SK-N-SH (cell line): Measurements from ENCODE around the gene SF3B6. TPM values are rescaled to one million over a fixed set of nuclear protein-coding genes. Genes with fewer than 3 reads are reported as not detected.
A peak's percentile ranks its signal among the peaks of the same experiment; 100 is the strongest.

ENCODE experiments used
- CTCF ChIP-seq: fragments of 200-600 bp; sonication (generic); IDR thresholded peaks from 2 replicates; pipeline ENCODE4 v1.6.1; 2017; ENCODE audit warnings: antibody characterized with exemption, mild to moderate bottlenecking, moderate library complexity
- GABPA ChIP-seq: IDR thresholded peaks from 2 replicates; pipeline ENCODE4 v1.4.0; 2012; ENCODE audit warnings: low read depth, mild to moderate bottlenecking
- IRF3 ChIP-seq: fragments of 150-350 bp; IDR thresholded peaks from 2 replicates; pipeline ENCODE4 v1.6.1; 2016; ENCODE audit warnings: mild to moderate bottlenecking, low read depth, low read length
- MEF2A ChIP-seq: IDR thresholded peaks from 2 replicates; pipeline ENCODE4 v1.4.0; 2012; ENCODE audit warnings: low read depth, borderline replicate concordance
- MXI1 ChIP-seq: IDR thresholded peaks from 2 replicates; pipeline ENCODE4 v1.6.1; 2012; ENCODE audit warnings: mild to moderate bottlenecking, low read depth, low read length, improper control_type of control experiment
- NFIC ChIP-seq: IDR thresholded peaks from 2 replicates; pipeline ENCODE4 v1.4.0; 2012; ENCODE audit warnings: borderline replicate concordance
- PBX3 ChIP-seq: IDR thresholded peaks from 2 replicates; pipeline ENCODE4; 2012
- RAD21 ChIP-seq: IDR thresholded peaks from 2 replicates; pipeline ENCODE4 v1.6.1; 2012; ENCODE audit warnings: mild to moderate bottlenecking, low read length
- RFX5 ChIP-seq: IDR thresholded peaks from 2 replicates; pipeline ENCODE4 v1.6.1; 2012; ENCODE audit warnings: mild to moderate bottlenecking, improper control_type of control experiment, low read length
- RXRA ChIP-seq: IDR thresholded peaks from 2 replicates; pipeline ENCODE4 v1.4.0; 2012; ENCODE audit warnings: low read depth, mild to moderate bottlenecking, borderline replicate concordance
- SIN3A ChIP-seq: IDR thresholded peaks from 2 replicates; pipeline ENCODE4 v1.6.1; 2012; ENCODE audit warnings: low read depth, mild to moderate bottlenecking, low read length, moderate library complexity, borderline replicate concordance
- SMC3 ChIP-seq: IDR thresholded peaks from 2 replicates; pipeline ENCODE4 v1.6.1; 2012; ENCODE audit warnings: low read depth, low read length, improper control_type of control experiment
- TEAD4 ChIP-seq: IDR thresholded peaks from 2 replicates; pipeline ENCODE4 v1.4.0; 2012; ENCODE audit warnings: mild to moderate bottlenecking, borderline replicate concordance; ENCODE audit not compliant: insufficient read depth
- polyA plus RNA-seq, 3 experiments: library from polyadenylated mRNA; depleted of rRNA; stranded (reverse); fragments of >200 nt; gene quantifications; 2 replicates each; pipeline ENCODE4 v1.2.3, GENCODE V29; 2012
- TF ChIP-seq, protein P1 (sequence below): IDR thresholded peaks from 2 replicates; pipeline ENCODE4 v1.6.1; 2012; ENCODE audit warnings: mild to moderate bottlenecking, low read depth, low read length, moderate library complexity

The SF3B6 gene
- polyA plus RNA-seq, 1 of the 3 experiments (the other 2 are of a cell fraction) = 275 TPM

- TF ChIP-seq, protein P1, sequence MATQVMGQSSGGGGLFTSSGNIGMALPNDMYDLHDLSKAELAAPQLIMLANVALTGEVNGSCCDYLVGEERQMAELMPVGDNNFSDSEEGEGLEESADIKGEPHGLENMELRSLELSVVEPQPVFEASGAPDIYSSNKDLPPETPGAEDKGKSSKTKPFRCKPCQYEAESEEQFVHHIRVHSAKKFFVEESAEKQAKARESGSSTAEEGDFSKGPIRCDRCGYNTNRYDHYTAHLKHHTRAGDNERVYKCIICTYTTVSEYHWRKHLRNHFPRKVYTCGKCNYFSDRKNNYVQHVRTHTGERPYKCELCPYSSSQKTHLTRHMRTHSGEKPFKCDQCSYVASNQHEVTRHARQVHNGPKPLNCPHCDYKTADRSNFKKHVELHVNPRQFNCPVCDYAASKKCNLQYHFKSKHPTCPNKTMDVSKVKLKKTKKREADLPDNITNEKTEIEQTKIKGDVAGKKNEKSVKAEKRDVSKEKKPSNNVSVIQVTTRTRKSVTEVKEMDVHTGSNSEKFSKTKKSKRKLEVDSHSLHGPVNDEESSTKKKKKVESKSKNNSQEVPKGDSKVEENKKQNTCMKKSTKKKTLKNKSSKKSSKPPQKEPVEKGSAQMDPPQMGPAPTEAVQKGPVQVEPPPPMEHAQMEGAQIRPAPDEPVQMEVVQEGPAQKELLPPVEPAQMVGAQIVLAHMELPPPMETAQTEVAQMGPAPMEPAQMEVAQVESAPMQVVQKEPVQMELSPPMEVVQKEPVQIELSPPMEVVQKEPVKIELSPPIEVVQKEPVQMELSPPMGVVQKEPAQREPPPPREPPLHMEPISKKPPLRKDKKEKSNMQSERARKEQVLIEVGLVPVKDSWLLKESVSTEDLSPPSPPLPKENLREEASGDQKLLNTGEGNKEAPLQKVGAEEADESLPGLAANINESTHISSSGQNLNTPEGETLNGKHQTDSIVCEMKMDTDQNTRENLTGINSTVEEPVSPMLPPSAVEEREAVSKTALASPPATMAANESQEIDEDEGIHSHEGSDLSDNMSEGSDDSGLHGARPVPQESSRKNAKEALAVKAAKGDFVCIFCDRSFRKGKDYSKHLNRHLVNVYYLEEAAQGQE = no peak
- no peak; the same call in 1 of the 2 replicates for TF ChIP-seq RAD21
- no peak; the same call in 1 of the 2 replicates for TF ChIP-seq NFIC
- TF ChIP-seq IRF3 = no peak
- no peak for TF ChIP-seq PBX3
- TF ChIP-seq MEF2A = no peak
- TF ChIP-seq TEAD4 = peak; percentile 52; the same call in 1 of the 2 replicates
- peak; percentile 56; the same call in 1 of the 2 replicates for TF ChIP-seq RFX5
- peak; percentile 73 for TF ChIP-seq MXI1
- no peak for TF ChIP-seq RXRA
- TF ChIP-seq SMC3 = 0 out of 2 replicates have a peak, but pooled peaks have one; percentile 7
- no peak for TF ChIP-seq GABPA
- TF ChIP-seq CTCF = no peak
- no peak for TF ChIP-seq SIN3A
Observed at GRCh38 chr2:24117902-24118301, 41.8 kb upstream of the SF3B6 start (continued).
